Right atrium auricular region (tissue), 2 donors: ENCODE results near the gene RNLS. TPM values are rescaled to one million over a fixed set of nuclear protein-coding genes. Genes with fewer than 3 reads are reported as not detected.
A peak's percentile ranks its signal among the peaks of the same experiment; 100 is the strongest.

Experiments used
- DNase-seq: peaks from one replicate; pipeline ENCODE4 v3.0.0-alpha.2; 2019; ENCODE audit warnings: low spot score
- H3K27ac ChIP-seq, 2 donors: fragments of 200-600 bp; sonication (generic); 1 replicate in 1 of 2; 2 replicates in 1 of 2; pipeline ENCODE4 v1.5.1; 2016 to 2019
- H3K27me3 ChIP-seq, 2 donors: fragments of 200-600 bp; sonication (generic); one replicate each; pipeline versions ENCODE4 v1.5.1 to v1.6.0; 2017 to 2019
- H3K36me3 ChIP-seq: fragments of 200-600 bp; sonication (generic); one replicate; pipeline ENCODE4 v1.5.1; 2016
- H3K4me1 ChIP-seq, 2 donors: fragments of 200-600 bp; sonication (generic); one replicate each; pipeline versions ENCODE4 v1.5.1 to v1.6.0; 2017 to 2019
- H3K4me3 ChIP-seq, 2 donors: fragments of 200-600 bp; sonication (generic); 1 replicate in 1 of 2; 2 replicates in 1 of 2; pipeline ENCODE4 v1.5.1; 2017 to 2019; ENCODE audit warnings: mild to moderate bottlenecking in 1 of 2, moderate library complexity in 1 of 2
- H3K9me3 ChIP-seq, 2 donors: fragments of 200-600 bp; sonication (generic); one replicate each; pipeline ENCODE4 v1.5.1; 2019
- total RNA-seq, 2 donors: library from RNA; depleted of rRNA; stranded (reverse); fragments of >200 nt; gene quantifications; one replicate each; pipeline ENCODE4 v1.1.0, GENCODE V29; 2016
- TF ChIP-seq, protein P1 (sequence below), 2 donors: fragments of 200-600 bp; sonication (generic); IDR thresholded peaks; one replicate each; pipeline ENCODE4 v1.5.1; 2019; ENCODE audit warnings: antibody characterized with exemption in 2 of 2

The RNLS gene
- total RNA-seq, 2 donors from 2014 or later, result 14.9 to 26.8 TPM

DNA sequence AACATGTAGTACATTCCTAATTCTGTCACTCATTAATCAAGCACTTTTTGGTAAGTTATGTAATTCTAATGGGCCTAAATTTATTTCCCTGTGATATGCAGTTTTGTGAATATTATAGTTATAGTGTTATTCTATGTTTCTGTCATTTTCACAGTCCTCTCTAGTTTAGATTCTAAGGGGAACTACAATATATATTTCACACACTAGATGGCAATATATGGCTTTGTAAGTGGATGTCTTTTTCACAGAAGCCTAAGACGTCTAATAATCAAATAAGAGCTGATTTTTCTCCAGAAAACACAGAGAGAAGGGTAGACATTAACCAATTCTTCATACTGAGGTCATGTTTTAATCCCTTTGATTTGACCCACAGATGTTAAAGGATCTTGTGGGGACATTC, 18.0 kb downstream of the RNLS start:
- H3K27me3 ChIP-seq, result no peaks in the 10 kb centered on the region
- TF ChIP-seq, protein P1, sequence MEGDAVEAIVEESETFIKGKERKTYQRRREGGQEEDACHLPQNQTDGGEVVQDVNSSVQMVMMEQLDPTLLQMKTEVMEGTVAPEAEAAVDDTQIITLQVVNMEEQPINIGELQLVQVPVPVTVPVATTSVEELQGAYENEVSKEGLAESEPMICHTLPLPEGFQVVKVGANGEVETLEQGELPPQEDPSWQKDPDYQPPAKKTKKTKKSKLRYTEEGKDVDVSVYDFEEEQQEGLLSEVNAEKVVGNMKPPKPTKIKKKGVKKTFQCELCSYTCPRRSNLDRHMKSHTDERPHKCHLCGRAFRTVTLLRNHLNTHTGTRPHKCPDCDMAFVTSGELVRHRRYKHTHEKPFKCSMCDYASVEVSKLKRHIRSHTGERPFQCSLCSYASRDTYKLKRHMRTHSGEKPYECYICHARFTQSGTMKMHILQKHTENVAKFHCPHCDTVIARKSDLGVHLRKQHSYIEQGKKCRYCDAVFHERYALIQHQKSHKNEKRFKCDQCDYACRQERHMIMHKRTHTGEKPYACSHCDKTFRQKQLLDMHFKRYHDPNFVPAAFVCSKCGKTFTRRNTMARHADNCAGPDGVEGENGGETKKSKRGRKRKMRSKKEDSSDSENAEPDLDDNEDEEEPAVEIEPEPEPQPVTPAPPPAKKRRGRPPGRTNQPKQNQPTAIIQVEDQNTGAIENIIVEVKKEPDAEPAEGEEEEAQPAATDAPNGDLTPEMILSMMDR (IDR thresholded peaks at IDR 0.05), result peak in 1 of 2 donors; percentile 57
- no peaks in the 10 kb centered on the region for H3K9me3 ChIP-seq
- no peak overlapping the region for H3K4me3 ChIP-seq
- DNase-seq, result no peak
- H3K27ac ChIP-seq, result no peak overlapping the region
- no peaks in the 10 kb centered on the region for H3K36me3 ChIP-seq
- no peaks in the 10 kb centered on the region for H3K4me1 ChIP-seq

DNA sequence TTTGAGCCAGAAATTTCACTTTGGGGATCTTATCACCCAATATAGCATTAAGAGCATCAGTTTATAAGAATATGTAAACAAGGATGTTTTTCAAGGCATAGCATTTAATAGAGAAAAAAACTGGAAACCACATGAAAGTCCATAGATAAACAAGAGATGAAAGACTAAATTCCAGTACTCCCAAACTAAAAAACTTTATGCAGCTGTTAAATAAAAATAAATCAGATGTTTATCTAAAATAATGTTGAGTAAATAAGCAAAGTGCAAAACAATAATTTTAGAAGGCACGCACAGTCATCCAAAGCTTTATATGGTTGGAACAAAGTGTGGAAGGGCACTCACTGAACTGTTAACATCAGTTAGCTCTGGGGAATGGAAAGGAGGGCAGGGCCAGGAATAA, 21.0 kb downstream of the RNLS start:
- TF ChIP-seq, protein P1 (IDR thresholded peaks at IDR 0.05), result no peak
- Histone ChIP-seq H3K27me3 (no peaks in the 10 kb centered on the region), H3K4me1 (no peaks in the 10 kb centered on the region), H3K9me3 (no peaks in the 10 kb centered on the region), H3K27ac (no peak overlapping the region), H3K4me3 (no peak overlapping the region), H3K36me3 (no peaks in the 10 kb centered on the region)
- no peak for DNase-seq

GRCh38 chr10:88557658-88558057, 25.5 kb downstream of the RNLS start:
- no peaks in the 10 kb centered on the region for H3K27me3 ChIP-seq
- no peaks in the 10 kb centered on the region for H3K9me3 ChIP-seq
- DNase-seq, result no peak
- no peaks in the 10 kb centered on the region for H3K4me1 ChIP-seq
- TF ChIP-seq, protein P1 (IDR thresholded peaks at IDR 0.05), result no peak
- no peak overlapping the region for H3K4me3 ChIP-seq
- no peak overlapping the region for H3K27ac ChIP-seq
- H3K36me3 ChIP-seq, result no peaks in the 10 kb centered on the region

GRCh38 chr10:88557256-88557655, 25.9 kb downstream of the RNLS start:
- no peaks in the 10 kb centered on the region for H3K9me3 ChIP-seq
- H3K4me1 ChIP-seq, result no peaks in the 10 kb centered on the region
- no peak overlapping the region for H3K4me3 ChIP-seq
- no peak for DNase-seq
- no peak overlapping the region for H3K27ac ChIP-seq
- H3K36me3 ChIP-seq, result no peaks in the 10 kb centered on the region
- TF ChIP-seq, protein P1 (IDR thresholded peaks at IDR 0.05), result no peak
- no peaks in the 10 kb centered on the region for H3K27me3 ChIP-seq

- no peak overlapping the region for H3K4me3 ChIP-seq
- no peaks in the 10 kb centered on the region for H3K27me3 ChIP-seq
- H3K36me3 ChIP-seq, result no peaks in the 10 kb centered on the region
- H3K27ac ChIP-seq, result peak overlapping the region in 1 of 2 donors; percentile 5
- H3K9me3 ChIP-seq, result no peaks in the 10 kb centered on the region
- TF ChIP-seq, protein P1 (IDR thresholded peaks at IDR 0.05), result no peak
- H3K4me1 ChIP-seq, result no peaks in the 10 kb centered on the region
- DNase-seq, result no peak
Observed at GRCh38 chr10:88555190-88555908, 27.8 kb downstream of the RNLS start.
